GM18951 (cell line): ENCODE measurements around the gene SLC39A11.

ENCODE experiments used
- POLR2A ChIP-seq: IDR thresholded peaks from 4 replicates; pipeline ENCODE4 v1.6.1; 2011; ENCODE audit warnings: mild to moderate bottlenecking; ENCODE audit not compliant: insufficient read length, insufficient read depth; ENCODE audit errors: extremely low read depth
- in situ Hi-C: fragments of 300-500 bp; cut with MboI; formaldehyde crosslinking; loops from one replicate; pipeline ENCODE4 v1.12.0; 2022; ENCODE audit warnings: low sequenced_read_pairs, mixed read lengths, inconsistent platforms; ENCODE audit not compliant: unreplicated experiment

Gene SLC39A11

DNA sequence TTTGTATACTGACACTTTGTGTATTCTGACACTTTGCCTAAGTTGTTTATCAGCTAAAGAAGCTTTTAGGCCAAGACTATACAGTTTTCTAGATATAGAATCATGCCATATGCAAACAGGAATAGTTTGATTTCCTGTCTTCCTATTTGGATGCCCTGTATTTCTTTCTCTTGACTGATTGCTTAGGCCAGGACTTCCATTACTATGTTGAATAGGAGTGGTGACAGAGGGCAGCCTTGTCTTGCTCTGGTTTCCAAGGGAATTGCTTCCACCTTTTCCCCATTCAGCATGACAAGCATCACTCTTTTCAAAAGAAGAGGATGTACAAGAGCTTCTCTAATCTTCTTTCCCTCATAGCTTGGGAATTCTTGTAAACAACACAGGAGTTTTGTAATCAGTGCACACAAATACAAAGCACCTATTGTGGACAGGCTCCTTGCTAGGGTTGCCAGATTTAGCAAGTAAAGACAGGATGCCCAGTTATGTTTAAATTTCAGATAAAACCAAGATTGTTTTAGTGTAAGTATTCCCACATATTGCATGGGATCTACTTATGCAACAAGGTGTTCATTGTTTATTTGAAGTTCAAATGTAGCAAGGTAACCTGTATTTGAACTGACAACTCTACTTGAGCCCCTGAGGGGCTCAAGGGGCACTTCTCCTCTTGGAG, 233.5 kb downstream of the SLC39A11 start:
- no peak for TF ChIP-seq POLR2A
- in situ Hi-C loops: no loop called here

DNA sequence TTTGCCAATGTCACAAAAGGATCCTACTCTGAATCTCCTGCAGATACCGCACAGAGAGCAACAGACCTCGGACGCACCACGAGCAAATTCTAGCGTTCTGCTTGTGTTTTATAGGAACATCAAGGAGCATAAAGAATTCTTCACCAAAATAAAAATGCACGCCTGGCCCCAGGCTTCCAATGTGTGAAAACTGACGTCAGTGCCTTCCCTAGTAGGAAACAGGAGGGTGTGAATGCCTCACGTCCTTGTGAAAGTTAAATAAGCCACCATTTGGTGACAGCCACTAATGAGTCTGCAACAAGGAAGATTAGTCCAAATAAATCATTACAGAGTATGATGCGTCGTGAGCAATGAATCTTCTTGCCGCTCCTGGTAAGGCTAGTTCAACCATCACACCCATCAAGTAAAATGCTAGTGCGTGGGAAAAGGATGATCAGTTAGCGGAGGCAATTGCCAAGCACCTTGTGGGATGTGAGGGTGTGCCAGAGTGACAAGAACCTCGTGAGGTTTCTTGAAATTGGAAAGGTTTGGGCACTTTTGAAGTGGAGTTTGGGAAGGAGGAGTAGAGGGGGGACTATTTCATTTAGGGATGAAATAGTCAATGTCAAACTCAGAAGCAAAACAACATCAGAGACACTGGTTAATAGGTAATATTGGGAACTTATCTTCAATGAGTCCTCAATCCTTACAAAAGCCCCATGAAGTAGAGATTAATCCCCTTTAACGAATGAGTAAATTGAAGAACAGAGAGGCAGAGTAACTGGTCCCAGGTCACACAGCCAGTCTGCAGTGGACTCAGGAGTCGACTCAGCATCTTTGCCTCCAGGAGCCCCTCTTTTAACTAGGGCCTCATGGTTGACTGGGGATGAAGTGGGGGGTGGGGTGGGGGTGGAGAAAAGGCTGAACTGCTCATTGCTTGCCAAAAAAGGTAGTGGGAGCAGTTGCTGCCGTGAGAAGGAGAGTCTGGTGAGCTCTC, 238.8 kb downstream of the SLC39A11 start:
- TF ChIP-seq POLR2A: no peak
- in situ Hi-C loops: no loop called here

DNA sequence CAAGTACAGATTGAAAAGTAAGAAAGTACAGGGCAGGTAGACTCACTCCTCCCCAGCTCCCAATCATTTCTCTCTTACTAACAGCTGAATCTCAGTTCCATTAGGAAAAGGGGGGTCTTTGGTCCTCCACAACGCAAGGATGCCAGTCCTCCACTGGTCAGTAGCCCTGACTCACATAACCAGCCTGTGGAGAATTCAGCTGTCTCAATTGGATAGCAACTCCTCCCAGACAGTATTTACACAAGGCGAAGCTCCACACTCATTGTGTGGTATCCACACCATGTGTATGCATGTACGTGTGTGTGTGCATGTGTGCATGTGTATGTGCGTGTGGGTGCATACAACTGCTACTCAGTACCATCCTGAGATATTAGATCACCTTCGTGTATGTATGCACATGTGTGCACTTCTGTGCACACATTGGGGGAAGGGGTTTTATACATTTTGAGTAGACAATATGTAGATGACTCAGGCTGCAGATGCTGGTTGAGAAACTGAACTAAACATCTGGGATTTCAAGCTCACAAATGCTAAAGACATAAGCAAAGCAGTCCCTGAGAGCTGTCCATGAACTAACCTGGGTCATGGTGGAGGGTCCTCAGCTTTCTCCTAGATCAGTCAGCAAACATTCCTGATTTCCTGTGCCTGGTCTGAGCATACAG, 240.1 kb downstream of the SLC39A11 start:
- TF ChIP-seq POLR2A: no peak
- in situ Hi-C loops: no loop called here

DNA sequence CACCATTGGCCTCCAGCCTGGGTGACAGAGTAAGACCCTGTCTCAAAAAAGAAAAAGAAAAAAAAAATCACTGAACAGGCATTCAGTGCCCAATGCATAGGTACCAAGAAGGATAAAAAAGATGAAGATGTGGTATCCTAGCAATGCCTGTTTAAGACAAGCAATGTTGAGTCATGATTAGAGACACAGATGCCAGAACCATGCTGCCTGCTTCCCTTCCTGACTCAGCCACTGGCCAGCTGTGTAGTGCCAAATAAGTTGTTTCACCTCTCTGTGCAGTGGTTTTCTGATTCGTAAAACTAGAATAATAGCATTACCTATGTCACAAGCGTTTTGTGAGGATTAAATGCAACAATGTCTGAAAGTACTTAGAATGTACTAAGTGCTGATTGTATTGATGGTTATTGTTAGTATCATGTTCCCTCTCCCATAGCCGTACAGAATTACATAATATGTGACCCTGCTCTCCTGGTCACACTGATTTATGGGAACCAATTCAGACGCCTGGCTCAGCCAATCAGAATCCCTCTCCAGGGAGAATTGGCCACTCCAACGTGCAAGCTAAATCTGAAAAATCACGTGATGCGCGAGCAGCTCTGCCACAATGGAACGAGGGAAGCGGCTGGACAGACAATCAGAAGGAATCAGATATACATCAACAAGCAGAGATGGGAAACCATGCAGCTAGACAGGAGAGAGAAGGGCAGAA, 241.9 kb downstream of the SLC39A11 start:
- in situ Hi-C loops: no loop called here
- TF ChIP-seq POLR2A: no peak

DNA sequence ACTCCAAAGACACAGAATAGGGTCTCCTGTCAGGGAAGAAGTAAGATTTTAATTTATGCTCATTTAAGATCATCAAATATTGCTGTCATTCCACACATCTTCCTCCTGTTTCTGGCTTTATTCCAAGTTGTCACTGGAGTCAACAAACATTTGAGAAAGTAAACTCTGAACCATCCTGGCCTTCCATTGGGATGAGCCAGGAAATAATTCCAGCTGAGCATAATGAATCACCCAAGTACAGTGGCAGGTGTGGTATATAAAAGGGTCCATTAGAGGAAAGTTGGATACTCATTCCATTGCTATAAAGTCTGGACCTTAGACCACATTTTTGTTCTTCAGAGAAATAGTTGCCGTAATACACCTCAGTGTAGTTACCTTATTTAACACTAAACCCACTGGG, 246.1 kb downstream of the SLC39A11 start:
- in situ Hi-C loops: no loop called here
- TF ChIP-seq POLR2A: no peak

DNA sequence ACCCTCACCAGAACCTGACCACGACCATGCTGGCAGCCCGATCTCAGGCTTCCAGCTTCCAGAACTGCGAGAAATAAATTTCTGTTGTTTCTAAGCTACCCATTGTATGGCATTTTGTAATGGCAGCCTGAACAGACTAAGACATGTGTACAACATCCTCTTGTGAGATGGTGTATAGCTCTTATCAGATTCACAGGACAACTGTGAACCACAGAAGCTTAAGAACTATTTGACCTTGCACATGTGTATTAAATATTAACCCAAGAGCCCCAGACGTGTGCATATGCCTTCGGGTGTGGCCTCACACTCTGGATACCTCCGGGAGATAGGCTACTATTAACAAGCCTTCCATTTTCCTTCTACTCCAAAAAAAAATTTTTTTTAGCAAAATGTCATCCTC, 248.9 kb downstream of the SLC39A11 start:
- in situ Hi-C loops: no loop called here

DNA sequence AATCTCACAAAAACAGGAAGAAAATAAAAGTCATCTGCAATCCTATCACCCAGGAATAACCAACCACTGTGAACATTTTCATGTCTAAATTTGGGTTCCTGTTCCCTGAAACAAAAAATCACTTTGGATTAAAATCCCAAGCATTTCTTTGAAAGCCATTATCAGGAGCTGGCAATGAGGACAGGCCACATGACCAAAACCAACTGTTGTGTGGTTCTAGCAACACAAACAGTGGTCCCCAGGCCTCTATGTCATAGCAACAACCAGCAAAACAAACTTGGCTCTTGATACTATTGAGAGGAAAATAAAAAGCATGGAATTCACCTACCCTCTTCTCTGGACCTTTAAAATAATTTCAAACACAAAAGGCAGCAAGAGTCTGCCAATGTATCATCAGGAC, 252.5 kb downstream of the SLC39A11 start:
- TF ChIP-seq POLR2A: no peak

More for the DNA sequence above, 248.9 kb downstream of the SLC39A11 start:
- no peak for TF ChIP-seq POLR2A

DNA sequence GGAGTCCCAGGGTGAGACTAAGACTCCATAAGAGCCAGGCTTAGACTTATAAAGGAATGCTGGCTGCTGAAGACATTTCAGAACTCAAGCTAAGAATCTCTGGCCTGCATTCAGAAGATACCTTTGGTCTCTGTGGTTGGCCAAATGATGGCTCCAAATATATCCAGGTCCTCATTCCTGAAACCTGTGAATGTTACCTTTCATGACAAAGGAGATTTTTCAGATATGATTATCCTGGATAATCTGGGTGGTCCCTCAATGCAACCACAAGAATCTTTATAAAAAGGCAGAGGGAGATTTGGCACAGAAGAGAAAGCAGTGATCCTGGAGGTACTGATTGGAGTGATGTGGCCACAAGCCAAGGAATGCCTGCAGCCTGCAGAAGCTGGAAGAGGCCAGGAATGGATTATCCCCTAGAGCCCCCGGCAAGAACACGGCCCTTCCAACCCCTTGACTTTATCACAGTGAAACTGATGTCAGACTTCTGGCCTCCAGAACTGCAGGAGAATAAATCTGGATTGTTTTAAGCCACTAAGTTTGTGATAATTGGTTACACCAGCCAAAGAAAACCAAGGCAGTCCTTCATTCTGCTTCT, 253.3 kb downstream of the SLC39A11 start:
- TF ChIP-seq POLR2A: no peak
- in situ Hi-C loops: no loop called here

More for the DNA sequence above, 252.5 kb downstream of the SLC39A11 start:
- in situ Hi-C loops: no loop called here

DNA sequence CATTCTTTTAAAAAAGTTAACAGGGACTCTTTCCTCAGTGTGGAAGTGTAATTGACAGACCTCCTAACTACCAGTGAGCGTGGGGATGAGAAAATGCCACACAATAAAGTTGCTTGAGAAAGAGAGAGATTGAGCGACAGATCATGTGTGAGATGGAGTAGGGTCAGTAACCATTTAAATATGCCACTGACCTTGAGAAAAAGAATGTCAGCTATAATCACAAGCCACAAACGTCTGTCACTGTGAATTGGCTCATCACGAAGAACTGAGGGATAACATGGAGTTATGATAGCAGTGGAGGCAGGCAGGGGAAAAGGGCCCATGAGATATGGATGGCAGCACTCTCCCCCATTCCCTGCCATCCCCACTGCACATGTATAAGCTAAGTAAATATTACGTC, 253.9 kb downstream of the SLC39A11 start:
- in situ Hi-C loops: no loop called here
- TF ChIP-seq POLR2A: no peak

DNA sequence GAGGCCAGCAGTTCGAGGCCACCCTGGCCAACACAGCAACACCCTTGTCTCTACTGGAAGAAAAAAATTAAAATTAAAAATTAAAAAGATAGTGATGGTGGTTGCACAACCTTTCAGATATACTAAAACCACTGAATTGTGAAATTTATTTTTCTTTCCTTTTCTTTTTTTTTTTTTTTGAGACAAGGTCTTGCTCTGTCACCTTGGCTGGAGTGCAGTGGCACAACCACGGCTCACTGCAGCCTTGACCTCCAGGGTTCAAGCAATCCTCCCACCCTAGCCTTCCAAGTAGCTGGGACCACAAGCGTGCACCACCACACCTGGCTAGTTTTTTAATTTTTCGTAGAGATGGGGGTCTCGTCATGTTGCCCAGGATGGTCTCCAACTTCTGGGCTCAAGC, 254.4 kb downstream of the SLC39A11 start:
- TF ChIP-seq POLR2A: no peak
- in situ Hi-C loops: no loop called here

DNA sequence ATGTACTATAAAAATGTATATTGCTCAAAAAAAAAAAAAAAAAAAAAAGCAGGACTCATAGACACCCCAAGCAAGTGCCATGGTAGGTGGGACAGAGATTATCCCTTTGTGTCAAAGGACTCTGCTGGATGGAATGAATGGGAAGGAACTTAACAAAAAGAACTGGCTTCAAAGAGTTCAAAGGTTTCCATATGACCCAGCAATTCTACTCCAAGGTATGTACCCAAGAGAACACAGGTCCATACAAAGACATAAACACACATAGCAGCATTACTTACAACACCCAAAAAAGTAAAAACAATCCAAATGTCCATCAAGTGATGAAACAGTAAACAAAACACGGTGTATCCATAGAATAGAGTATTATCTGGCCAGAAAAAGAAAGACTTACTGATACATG, 255.2 kb downstream of the SLC39A11 start:
- no peak for TF ChIP-seq POLR2A

DNA sequence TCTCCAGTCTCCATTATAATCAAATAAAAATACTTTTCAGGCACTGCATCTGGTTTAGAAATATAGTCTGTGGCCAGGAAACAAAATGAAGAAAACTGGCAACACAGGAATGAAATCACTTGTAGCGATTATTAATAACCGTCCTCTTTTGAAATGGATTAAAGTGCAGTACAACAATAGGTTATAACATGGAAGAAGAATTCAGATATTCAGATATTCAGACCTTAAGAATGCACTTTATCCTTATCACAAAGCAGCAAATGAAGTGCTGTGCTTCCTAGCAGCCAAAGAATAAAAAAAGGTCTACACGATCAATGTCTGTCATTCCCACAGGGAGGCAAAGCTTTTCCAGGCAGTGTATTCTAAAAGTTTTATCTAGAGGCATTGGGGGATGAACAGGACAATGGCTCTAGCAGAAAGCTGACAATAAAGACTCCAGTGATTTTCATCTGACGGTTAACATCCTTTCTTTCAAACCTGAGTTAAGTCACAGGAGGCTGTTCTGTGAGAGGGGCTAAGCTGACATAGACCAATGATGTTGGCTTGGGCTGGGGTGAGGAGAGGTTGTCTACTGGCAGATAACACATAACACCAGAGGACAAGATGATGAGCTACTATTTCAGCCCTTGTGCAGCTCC, 259.2 kb downstream of the SLC39A11 start:
- in situ Hi-C loops: no loop called here
- TF ChIP-seq POLR2A: no peak

More for the DNA sequence above, 255.2 kb downstream of the SLC39A11 start:
- in situ Hi-C loops: no loop called here

DNA sequence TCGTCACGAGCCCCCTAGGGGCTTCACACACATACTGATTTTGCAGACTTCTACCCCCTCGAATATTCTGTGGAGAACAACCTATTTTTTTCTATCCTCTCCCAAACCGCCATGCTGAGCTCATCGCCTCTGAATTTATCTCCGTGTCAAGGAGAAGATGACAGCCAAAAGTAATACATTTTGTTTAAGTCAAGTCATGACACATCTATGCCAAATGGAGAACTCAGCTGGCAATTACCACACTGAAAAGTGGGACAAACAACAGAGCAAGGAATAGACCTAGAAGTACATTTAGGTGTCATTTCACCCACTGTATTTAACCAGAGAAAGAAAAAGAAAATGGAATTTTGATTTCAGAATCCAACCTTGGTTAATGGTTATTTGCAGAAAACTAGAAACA, 260.2 kb downstream of the SLC39A11 start:
- TF ChIP-seq POLR2A: no peak
- in situ Hi-C loops: no loop called here
